ENCODE results near the gene HECW1.
"Not testable (repeated sequence)": the region's sequence is repeated elsewhere in the genome, so short reads cannot be mapped to it uniquely, and the experiment has no call there.

HECW1 gene

GRCh38 chr7:43540471-43540870, 428.0 kb downstream of the HECW1 start:
- no peak for DNase-seq (ENCODE audit: low read depth)

DNA sequence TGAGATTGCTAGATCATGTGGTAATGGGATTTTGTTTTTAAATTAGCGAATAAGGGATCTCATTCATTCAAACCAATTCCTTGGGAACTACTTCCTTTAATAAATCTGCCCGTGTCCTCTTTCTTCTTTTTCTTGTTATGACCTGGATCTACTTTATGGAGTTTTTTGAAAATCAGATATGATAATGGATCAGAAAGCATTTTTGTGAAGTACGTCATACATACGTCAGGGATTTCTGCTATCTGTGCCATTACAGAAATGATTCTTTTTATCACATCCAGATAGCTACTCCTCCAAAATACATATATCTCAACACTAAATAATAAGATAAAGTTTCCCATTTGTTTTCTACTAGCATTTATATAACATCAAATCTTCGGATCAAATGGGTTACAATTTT, 430.3 kb downstream of the HECW1 start:
- DNase-seq (ENCODE audit: low read depth), result no peak

DNA sequence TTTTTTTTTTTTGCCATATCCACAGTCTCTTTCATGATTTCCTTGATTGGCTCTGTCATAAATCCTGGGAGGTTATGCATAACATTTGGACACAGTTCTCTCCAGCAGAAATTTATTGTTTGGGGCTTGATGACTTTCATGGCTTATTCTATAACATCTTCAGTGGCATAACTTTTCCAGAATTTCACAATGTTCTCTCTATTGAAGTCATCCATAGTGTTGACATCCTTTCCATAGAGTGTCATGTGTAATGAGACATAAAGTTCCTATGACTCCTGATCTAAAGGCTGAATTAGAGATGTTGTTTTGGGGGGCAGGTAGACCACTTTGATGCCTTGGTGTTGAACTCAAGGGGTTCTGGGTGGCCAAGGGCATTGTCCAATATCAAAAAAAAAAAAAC, 433.8 kb downstream of the HECW1 start:
- DNase-seq (ENCODE audit: low read depth), result no peak

DNA sequence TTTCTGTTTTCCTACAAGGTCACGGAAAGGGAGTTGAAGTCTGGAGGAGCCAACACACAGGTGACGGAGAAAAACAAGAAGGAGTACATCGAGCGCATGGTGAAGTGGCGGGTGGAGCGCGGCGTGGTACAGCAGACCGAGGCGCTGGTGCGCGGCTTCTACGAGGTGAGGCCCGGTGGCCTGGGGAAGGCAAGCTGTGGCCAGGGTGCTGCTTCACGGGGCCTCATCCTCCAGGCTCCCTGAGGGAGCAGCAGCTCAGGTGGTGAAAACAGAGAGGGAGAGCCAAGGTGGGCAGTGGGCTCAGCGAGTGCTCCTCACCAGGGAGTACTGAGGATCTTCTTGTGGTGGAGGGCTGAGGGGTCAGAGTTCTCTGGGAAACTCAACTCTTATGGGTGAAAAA, 438.0 kb downstream of the HECW1 start:
- DNase-seq (ENCODE audit: low read depth), result no peak

GRCh38 chr7:43552122-43552521, 439.7 kb downstream of the HECW1 start:
- DNase-seq (ENCODE audit: low read depth), result no peak

DNA sequence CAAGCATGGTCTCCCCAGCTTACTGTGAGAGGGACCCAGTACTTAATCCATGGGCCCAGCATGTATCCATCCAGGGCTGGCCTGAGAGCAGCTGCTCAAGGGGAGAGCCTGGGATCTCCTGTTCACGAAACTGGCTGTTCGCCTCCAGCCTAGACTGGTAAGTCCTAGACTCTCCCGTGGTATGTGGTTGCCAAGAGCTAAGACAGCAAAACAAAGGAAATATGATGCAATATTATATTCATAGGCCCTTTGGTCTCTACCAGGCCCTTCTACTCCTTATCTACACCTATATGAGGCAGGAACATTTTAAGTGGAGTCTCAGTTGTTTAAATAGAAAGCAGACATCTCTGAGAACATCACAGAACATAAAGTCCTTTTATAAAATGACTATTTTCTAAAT, 441.6 kb downstream of the HECW1 start:
- no peak for DNase-seq (ENCODE audit: low read depth)

DNA sequence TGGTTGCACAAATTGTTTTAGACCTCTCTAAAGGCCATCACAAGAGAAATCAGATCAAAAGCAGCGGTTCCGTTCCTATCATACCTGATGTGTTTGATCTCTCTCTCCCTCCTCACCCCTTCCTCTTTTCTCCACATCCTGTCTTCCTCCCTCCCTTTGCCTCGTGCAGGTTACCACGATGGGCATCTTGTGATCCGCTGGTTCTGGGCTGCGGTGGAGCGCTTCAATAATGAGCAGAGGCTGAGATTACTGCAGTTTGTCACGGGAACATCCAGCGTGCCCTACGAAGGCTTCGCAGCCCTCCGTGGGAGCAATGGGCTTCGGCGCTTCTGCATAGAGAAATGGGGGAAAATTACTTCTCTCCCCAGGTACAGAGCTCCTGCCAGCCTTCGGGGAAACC, 442.0 kb downstream of the HECW1 start:
- no peak for DNase-seq (ENCODE audit: low read depth)

GRCh38 chr7:43557831-43558495, 445.5 kb downstream of the HECW1 start:
- no peak for DNase-seq (ENCODE audit: low read depth)

DNA sequence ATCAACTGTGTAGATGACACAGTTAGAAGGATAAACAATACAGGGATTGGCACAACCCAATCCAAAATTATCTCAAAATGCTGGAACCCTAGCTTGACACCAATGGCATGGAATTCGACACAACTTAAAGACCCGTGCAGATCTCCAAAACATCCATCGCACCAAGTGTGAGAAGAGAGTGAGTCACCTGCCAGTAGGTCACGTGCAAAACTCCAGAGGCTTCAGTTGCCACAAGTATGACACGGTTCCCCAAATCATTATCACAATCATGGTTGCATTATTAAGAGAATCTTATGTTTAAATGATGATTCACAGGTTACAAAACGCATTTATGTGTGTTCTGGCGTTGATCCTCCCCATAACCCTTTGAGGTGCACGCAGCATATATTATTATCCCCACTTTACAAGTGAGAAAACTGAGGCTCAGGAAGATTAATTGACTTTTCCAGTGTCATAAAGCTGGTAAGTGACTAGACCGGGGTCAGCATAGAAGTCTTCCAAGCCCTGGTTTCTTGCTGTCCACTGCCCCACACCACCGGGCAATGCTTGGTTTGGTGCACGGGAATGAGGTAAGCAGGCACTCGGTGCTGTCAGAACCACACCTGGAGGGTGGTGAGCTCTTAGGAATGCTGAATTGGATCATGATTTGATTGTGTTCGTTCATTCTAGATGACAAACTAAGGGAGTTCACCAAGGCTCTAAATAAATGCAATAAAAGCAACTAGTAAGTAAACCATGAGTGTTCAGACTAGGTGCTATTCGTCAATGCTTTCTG, 446.9 kb downstream of the HECW1 start:
- DNase-seq (ENCODE audit: low read depth), result no peak

DNA sequence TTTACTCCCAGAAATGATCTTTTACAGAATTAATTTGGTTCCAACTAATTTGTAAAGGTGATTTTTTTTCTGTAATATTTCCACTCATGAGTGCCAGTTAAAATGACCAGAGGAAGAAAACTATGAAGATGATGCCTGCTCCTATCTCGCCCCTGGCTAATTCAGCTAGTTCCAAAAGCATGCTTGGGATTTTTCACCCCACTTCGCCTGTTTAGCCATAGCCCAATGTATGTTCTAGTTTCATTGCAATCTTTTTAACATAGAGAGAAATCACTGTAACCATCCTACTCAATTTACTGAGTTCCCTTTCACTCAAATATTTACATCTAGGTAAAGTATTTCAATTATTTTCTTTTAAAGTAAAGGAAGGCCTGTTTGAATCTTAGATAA, 447.5 kb downstream of the HECW1 start:
- no peak for DNase-seq (ENCODE audit: low read depth)

DNA sequence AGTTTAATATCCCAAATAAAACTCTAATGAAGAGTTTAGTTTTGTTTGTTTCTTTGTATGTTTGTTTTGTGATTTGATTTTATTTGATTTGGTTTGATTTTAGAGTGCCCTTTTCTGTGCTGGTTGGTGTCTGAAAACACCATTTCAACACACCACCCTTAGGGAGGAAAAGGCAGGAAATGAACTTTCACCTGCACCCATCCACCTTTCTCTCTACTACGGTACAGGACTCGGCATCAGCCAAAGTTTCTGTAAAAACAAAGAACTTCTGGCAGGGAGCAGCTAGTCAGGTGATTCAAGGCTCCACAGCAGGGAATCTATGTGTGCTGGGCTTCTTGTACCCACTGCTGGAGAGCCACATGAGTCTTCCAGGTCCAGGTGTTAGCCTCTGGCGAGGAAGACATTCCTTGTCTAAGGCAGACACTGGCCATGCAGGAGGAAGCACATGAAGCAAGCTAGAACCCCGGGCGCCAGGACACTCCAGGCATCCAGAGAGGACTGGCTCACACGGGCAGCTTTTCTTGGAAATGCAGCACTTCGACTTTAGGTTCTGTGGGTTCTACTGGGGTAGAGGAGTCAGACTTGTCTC, 448.4 kb downstream of the HECW1 start:
- no peak for DNase-seq (ENCODE audit: low read depth)

- DNase-seq (ENCODE audit: low read depth), result no peak
Observed at GRCh38 chr7:43562383-43562782, 449.9 kb downstream of the HECW1 start.

GRCh38 chr7:43565786-43566185, 453.3 kb downstream of the HECW1 start:
- DNase-seq (ENCODE audit: low read depth), result no peak

DNA sequence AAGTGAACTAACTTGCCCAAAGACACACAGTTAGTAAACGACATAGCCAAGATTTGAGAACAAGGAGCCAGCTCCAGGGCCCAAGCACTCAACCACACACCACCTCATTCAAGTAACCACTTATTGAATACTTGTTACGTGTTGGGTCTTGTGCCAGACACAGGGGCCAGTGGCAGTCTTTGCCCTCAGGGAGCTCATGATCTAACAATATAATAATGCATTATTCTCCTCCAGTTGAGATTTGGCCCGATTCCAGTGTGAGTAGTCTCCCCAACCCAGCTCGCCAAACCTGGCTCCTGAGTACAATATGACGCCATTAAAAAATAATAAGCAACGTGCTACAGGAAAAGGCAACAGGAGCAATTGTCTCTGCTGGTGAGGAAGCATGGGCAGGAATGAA, 456.1 kb downstream of the HECW1 start:
- no peak for DNase-seq (ENCODE audit: low read depth)

DNA sequence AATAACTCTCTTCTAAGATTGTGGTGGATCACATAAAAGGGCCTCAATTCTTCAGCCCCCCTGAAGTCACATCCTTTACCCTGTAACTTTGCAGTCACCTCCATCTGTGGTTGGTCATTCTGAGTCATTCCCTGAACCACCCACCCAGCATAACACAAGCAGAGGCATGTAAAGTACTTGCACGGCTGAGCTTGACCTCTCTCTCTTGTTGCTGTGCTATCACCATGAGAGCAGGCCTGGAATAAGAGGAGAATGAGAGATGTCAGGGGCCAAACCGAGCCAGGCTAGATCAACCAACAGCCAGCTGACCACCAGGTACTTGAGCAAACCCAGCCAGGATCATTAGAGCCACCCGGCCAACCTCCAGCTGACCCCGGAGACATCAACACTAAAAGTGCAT, 457.0 kb downstream of the HECW1 start:
- no peak for DNase-seq (ENCODE audit: low read depth)

DNA sequence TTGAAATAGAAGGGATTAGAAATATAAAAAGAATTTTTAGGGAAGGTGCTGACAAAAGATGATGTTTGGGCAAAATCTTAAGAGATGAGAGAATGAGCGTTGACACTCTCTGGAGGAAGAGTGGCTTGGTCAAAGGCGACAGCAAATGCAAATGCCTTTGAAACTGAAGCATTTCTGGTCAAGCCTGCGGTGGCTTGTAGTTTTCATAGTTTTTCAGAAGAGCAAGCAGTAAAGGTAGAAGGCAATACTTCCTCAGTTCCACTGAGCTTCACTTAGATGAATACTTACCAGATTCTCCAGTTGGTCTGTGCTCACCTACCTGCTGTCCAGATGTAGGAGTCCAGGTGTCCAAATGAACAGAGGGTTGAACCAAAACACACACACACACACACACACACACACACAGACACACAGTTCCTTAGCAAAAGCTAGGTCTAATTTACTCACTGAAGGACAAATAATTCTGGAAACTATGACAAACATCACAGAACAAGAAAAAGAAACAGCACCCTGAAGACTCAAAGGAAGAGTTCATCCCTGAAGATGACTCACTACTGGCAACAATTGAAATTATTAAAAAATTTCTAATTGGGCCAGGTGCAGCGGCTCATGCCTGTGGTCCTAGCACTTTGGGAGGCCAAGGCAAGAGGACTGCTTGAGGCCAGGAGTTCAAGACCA, 458.4 kb downstream of the HECW1 start:
- no peak for DNase-seq (ENCODE audit: low read depth)

DNA sequence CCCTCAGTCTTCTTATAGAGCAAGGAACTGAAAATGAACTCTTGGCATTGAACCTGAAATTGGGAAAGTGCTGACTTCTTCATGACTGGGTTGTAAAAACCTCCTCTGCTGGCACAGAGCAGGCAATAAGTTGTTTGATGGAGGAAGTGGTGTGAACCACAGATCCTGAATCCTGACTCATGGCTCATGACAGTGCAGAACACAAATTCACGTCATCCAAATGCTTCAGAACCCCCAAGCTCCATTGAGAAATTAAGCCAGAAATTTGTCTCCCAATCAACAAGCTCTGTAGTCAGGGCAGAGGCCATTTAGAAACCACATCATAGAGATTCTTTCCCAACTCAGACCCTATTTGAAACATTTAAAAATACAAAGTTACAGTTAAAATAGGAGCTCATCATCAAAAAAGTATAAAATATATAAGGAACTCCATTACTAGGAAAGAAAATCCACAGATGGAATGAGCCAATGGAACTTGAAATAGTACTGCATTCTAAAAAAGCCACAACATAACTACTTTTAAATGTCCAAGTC, 460.1 kb downstream of the HECW1 start:
- no peak for DNase-seq (ENCODE audit: low read depth)

GRCh38 chr7:43573832-43574231, 461.4 kb downstream of the HECW1 start:
- not testable (repeated sequence) for DNase-seq (ENCODE audit: low read depth)

DNA sequence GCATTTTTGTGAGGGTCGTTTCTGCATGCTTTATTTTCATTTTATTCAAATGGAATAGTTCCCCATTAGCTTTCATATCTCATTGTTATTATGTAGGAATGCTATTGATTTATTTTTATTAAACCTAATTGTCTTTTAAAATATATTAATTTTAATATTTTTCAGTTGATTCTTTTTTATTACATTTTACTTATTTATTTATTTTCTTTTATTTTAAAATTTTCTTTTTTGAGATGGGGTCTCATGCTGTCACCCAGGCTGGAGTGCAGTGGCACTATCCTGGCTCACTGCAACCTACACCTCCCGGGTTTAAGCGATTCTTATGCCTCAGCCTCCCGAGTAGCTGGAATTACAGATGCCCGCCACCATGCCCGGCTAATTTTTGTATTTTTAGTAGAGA, 463.1 kb downstream of the HECW1 start:
- DNase-seq (ENCODE audit: low read depth), result no peak

- no peak for DNase-seq (ENCODE audit: low read depth)
Observed at GRCh38 chr7:43576241-43576640, 463.8 kb downstream of the HECW1 start.

DNA sequence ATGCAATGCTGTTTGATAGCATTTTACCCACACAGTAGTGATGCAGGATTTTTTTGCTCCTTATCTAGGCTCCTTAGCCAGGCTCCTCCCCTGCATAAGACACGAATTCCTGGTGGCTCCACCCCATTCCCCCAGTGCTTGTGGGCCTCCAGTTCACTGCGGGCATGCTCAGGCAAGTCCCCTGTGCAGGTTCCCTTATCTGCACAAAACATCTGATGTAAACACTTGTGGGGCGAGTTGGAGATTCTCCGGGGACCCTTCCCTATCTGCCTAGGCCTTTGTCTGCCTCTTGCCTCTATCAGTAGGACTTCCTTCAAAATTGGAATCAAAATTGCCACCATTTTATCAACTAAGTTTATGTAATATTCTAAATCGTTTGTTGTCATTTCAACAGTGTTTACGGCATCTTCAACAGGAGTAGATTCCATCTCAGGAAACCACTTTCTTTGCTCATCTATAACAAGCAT, 465.1 kb downstream of the HECW1 start:
- no peak for DNase-seq (ENCODE audit: low read depth)
